Measurements from ENCODE around the gene RPS3A.
"Not testable (repeated sequence)": the region's sequence is repeated elsewhere in the genome, so short reads cannot be mapped to it uniquely, and the experiment has no call there.

The RPS3A gene

DNA sequence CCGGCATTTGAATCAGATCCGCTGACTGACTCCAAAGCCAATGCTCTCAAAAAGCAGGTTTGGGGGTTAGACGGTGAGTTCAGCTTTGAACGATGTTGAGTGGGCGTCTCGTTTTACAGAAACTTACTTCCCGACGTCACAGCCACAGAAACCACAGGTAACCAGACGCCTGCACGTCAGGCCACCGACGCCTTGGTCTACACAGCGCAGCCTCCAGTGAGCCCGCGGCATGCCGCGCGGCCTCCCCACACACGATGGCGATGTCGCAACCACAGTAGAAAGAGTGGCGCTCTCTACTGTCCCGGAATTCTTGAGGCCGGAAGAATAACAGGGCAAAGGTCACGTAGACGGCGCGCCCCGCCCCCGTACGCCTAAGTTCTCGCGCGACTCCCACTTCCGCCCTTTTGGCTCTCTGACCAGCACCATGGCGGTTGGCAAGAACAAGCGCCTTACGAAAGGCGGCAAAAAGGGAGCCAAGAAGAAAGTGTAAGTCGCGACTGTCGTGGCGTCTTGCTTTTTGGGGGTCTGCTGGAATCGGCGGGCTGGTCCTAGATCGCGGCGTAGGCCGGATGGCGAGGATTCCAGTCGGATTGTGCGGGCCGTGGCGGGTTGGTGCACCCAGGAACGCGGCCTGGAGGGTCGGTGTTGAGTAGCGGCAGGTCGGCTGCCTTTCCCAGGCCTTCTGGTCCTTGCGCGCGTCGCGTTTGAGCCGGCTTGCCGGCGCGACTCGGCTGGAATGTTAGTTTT lies at the start of gene RPS3A:
Gene RPS3A, plus strand, starts transcription at position 400 of the 747 bp plus-strand sequence. Its CDS starts 25 bp downstream, at position 425.
- peak; percentile 90 to 92 for ATAC-seq

- ATAC-seq = no peak
These were observed 46.6 kb upstream of the RPS3A start for GRCh38 chr4:151052785-151053184.

DNA sequence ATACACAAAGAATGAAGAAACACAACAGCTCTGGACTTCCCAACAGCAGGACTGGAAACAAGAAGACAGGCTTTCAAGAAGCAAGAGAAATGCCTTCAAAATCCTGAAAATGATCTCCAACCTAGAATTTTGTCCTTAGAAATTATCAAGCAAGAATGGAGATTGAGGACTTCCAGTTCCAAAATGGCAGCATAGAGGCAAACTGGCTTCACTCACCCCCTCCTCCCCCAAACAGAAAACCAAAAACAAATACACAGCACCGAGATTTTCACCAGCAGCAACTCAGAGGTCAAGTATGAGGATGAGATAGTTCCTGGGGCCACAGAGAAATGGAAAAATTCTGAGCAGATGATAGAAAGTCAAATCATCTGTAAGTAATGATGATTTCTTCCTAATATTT lies 43.9 kb upstream of the RPS3A start:
- ATAC-seq = no peak

DNA sequence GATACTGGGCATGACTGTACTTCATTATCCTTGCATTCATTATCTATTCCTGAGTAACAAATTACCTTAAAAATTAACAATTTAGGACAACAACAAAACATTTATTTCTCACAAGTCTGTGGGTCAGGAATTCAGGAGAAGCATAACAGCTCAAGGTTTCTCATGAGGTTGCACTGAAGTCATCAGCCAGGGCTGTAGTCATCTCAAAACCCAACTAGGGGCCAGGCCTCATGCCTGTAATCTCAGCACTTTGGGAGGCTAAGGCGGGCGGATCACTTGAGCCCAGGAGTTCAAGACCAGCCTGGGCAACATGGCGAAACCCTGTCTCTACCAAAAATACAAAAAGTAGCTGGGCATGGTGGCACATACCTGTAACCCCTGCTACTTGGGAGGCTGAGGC lies 36.3 kb upstream of the RPS3A start:
- ATAC-seq = not testable (repeated sequence)

DNA sequence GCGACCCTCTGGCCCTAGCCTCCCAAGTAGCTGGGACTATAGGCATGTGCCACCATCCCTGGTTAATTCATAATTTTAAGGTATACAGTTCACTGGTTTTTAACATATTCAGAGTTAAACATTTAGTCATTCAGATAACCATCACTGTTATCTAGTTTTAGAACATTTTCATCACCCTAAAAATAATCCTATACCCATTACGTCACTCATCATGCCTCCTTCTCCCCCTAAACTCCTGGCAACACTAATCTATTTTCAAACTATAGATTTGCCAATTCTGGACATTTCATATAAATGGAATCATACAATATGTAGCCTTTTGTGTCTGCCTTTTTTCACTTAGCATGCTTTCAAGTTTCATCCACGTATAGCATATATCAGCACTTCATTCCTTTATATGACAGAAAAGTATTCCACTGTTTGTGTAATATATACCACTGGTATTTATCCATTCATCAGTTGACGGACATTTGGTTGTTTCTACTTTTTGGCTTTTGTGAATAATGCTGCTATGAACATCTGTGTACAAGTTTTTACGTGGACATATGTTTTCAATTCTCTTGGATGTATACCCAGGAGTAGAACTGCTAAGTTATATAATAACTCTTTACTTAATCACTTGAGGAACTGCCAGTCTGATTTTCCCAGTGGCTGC lies 32.0 kb upstream of the RPS3A start:
- ATAC-seq = peak in 1 of 2 donors; percentile 30

DNA sequence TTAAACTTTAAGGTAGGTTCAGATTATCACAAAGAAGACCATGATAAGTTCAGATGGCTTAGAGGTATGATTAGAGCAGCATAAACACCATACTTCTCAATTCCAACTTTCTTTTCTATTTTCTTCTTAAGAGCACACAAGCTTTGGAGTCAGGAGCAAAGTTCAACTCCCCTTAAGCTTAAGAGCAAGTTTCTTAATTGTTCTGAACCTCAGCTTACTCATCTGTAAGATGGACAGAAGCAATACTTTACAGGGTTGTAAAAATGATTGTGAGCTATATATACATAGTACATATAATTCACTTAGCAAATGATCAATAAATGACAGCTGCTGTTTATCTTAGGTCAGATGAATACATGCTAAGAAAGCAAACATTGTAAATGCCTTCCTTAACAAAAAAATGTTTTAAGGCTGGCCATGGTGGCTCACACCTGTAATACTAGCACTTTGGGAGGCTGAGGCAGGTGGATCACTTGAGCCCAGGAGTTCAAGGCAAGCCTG lies 25.0 kb upstream of the RPS3A start:
- no peak for ATAC-seq

GRCh38 chr4:151077978-151078377 lies 21.4 kb upstream of the RPS3A start:
- peak; percentile 55 to 63 for ATAC-seq

GRCh38 chr4:151087467-151087866 lies 12.0 kb upstream of the RPS3A start:
- no peak for ATAC-seq

GRCh38 chr4:151091047-151091446 lies 8.4 kb upstream of the RPS3A start:
- no peak for ATAC-seq

DNA sequence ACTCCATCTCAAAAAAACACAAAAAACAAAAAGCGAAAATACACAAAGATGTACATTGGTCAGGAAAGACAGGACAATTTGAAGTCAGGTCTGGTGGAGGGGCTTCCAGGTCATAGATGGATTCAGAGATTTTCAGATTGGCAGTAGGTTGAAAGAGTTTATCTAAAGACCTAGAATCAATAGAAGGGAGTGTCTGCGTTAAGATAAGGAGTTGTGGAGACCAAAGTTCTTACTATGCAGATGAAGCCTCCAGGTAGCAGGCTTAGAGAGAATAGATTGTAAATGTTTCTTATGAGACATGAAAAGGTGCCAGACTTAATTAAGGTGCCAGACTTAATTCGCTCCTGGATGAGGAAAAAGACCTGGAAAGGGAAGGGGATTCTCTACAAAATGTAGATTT lies 6.9 kb upstream of the RPS3A start:
- no peak for ATAC-seq

GRCh38 chr4:151093203-151093602 lies 6.2 kb upstream of the RPS3A start:
- ATAC-seq = no peak

GRCh38 chr4:151094290-151094751 lies 5.1 kb upstream of the RPS3A start:
- no peak for ATAC-seq

DNA sequence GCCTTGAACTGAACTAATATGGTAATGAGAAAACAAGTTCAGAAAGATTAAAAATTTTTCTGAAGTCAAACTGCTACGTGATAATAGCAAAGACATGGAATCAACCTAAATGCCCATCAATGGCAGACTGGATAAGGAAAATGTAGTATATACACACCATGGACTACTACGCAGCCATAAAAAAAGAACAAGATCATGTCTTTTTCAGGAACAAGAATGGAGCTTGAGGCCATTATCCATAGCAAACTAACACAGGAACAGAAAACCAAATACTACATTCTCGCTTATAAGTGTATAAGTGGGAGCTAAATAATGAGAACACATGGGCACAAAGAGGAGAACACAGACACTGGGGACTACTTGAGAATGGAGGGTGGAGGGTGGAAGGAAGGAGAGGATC lies 4.3 kb upstream of the RPS3A start:
- no peak for ATAC-seq

DNA sequence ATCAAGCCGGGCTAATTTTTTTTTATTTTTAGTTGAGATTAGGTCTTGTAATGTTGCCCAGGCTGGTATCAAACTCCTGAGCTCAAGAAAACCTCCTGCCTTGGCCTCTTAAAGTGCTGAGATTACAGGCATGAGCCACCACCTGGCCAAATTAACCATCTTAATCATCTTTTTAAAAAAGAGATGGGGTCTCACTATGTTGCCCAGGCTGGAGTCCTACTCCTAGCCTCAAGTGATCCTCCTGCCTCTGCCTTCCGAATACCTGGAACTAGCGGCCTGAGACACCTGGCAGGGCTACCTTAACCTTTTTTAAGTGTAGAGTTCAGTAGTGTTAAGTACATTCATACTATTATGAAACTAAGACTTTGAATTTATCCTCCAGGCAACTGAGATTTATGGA lies 1.7 kb upstream of the RPS3A start:
- no peak for ATAC-seq

- ATAC-seq = no peak
These were observed 524 bp upstream of the RPS3A start for GRCh38 chr4:151098979-151099228.

DNA sequence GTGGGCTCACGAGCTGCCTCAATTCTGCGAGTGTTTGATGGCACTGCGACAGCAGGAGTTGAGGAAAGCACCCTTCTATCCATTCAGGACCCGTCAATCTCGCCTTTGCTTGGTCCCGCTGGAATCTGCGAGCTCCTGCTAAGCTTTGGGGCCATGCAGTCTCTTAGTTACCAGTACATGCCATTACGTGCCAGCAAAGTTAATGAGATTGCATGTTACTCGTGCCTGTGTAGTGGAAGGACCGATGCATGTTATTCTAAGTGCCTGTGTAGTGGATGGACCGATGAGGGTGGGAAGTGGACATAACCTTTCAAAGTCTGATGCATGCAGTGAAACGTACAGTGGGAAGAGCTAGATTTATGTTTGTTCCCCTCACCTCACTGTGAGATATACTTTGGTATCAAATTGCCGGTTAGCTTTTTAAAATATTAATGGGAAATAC lies 569 bp downstream of the RPS3A start:
- no peak for ATAC-seq

DNA sequence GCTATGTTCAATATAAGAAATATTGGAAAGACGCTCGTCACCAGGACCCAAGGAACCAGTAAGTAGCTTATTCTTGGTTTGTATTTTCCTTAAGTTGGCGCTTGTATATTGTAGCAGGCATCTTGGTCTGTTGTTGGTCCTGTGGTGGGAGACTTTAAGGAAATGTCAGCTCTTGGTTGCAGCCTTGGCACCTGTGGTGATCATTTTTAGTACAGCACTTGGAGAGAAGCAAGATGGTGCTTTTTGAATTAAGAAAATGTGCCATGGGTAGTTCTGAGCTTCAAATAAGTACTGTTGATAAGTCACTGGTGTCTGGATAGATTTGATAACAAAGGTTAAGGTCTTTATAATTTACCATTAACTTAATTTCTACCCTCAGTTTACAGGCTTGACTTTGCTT lies 1.1 kb downstream of the RPS3A start:
- ATAC-seq = no peak

DNA sequence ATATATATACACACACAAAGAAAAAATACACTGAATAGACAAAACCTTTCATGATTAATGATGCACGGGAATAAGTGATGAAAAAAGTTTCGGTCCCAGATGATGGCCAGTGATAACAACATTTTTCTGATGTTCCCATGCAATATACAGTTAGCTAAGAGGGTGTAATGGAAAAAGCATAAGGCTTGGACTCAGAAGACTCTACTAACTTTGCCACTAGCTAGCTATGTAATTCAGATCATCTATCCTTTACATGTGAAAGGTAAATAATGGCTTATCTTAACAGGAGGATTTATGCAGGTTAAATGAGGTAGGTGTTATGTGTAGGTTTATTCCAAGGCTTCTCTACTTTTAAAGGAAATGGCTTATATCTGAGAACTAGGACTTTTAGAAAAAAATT lies 4.3 kb downstream of the RPS3A start:
- ATAC-seq = no peak

DNA sequence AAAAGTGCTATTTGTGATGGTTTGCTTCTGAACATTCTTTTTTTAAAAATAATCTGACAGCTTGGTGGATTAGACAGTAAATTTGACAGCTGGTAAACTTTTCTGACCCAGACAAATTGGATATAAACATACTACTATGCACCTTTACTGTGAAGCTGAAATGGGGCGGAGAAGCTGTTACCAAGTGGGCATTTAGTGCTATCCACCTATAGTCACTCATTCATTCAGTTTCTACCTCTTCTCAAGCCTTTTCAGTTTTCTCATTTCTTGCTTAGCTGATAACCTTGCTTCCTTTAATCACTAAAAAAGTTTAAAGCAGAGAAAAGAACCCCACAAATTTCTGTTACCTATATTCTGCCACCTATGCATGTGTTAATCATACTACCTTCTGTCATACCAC lies 5.2 kb downstream of the RPS3A start:
- ATAC-seq = no peak

- ATAC-seq = no peak
These were observed 6.1 kb downstream of the RPS3A start for GRCh38 chr4:151105454-151106032.

GRCh38 chr4:151107063-151107462 lies 7.6 kb downstream of the RPS3A start:
- no peak for ATAC-seq

- ATAC-seq = no peak
These were observed 10.8 kb downstream of the RPS3A start for GRCh38 chr4:151110236-151110635.

DNA sequence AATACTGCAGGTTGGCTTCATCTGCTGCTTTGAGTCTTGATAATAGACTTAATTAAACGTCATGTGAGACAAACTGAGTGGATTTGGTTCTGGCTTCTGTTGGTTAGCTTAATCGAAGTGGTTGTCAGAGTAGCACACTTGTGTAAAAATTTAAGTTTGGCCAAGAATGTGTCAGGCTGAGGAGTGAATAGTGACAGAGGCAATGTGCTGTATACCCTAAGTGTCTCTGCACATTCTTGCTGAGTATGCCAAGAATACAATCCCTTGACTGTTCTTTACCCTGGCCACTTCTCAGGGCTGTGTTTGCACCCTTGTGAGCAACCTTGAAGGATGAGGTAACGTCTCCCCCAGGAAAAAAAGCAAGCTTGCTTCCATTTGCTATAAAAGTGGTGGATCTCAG lies 14.9 kb downstream of the RPS3A start:
- ATAC-seq = no peak

- peak in 1 of 2 donors; percentile 50 for ATAC-seq
These were observed 15.6 kb downstream of the RPS3A start for GRCh38 chr4:151114986-151115385.
